MM.1S (cell line): ENCODE measurements around the gene B3GNT5.

Source experiments
- EZH2 ChIP-seq: fragments of 300-600 bp; sonication (generic); optimal IDR thresholded peaks from 2 replicates; pipeline ENCODE3; 2017; ENCODE audit warnings: low read depth, mild to moderate bottlenecking, antibody characterized with exemption, low read length, mixed read lengths
- TF ChIP-seq, protein P1 (sequence below): fragments of 300-600 bp; sonication (generic); IDR thresholded peaks from 2 replicates; pipeline ENCODE4 v1.5.1; 2016; ENCODE audit warnings: antibody characterized with exemption, low read length, mixed read lengths

DNA sequence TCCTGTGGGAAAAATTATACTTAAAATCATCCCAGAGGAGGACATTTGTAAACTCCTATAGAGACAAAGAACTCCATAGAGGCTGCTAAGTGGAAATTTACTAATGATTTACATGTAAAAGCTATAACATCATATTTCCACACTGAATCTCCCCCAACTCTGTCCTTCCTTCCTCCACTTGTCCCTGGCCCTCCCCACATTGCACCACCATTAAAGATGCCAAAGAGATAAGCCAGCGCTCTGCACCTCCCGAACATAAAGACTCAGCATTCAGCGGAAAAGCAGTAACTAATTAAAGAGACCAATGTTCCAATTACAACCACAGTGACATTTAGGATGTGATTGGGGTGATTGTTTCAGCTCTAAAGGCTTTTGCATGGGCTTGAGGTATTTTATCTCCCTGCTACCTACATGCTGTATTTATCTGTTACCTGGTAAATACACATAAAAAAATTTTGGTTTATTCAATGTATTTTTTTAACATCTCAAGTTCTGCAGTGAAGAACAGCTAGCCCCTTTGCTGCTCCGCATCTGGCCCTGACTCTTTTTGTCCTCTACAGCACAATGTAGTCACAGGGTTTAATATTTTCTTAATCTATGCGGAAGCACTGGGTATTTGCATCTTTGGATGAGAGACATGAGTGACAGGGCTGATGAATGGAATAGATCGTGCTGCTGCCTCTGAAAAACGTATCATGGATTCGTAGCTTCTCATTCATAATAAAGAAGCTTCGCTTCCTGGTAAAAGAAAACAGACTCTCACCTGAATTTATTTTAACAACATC, 35.3 kb upstream of the B3GNT5 start:
- TF ChIP-seq, protein P1, sequence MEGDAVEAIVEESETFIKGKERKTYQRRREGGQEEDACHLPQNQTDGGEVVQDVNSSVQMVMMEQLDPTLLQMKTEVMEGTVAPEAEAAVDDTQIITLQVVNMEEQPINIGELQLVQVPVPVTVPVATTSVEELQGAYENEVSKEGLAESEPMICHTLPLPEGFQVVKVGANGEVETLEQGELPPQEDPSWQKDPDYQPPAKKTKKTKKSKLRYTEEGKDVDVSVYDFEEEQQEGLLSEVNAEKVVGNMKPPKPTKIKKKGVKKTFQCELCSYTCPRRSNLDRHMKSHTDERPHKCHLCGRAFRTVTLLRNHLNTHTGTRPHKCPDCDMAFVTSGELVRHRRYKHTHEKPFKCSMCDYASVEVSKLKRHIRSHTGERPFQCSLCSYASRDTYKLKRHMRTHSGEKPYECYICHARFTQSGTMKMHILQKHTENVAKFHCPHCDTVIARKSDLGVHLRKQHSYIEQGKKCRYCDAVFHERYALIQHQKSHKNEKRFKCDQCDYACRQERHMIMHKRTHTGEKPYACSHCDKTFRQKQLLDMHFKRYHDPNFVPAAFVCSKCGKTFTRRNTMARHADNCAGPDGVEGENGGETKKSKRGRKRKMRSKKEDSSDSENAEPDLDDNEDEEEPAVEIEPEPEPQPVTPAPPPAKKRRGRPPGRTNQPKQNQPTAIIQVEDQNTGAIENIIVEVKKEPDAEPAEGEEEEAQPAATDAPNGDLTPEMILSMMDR = no peak
- no peak for TF ChIP-seq EZH2
